Measurements from ENCODE around the gene TIA1. TPM values are rescaled to one million over a fixed set of nuclear protein-coding genes. Genes with fewer than 3 reads are reported as not detected.

TIA1 gene
- total RNA-seq, 1 experiment from 2014 or later: 94.1 TPM

GRCh38 chr2:70199320-70199864 lies 49.0 kb downstream of the TIA1 start:
- intact Hi-C loops (cut with micrococcal nuclease): no loop called here
- H3K27me3 ChIP-seq (ENCODE audit: insufficient read depth, low read length): no peaks in the 10 kb centered on the region
- no peak overlapping the region for H3K27ac ChIP-seq (ENCODE audit: low read depth, low read length)
- ChIA-PET RAD21 (ENCODE audit: low non-redundant PET in 1 of 2, low total read pairs in 2 of 2, uncharacterized antibody in 2 of 2, unreplicated experiment in 2 of 2) (no interaction called here), CTCF (no interaction called here), POLR2A (no interaction called here)
- H3K4me2 ChIP-seq (ENCODE audit: low read length): no peak overlapping the region
- DNase-seq (ENCODE audit: low read depth, low spot score) (no peak), ATAC-seq (peak; percentile 50; the same call in 1 of the 2 replicates)
- no peaks in the 10 kb centered on the region for H3K36me3 ChIP-seq (ENCODE audit: control insufficient read depth in 1 of 2, insufficient read depth in 2 of 2, low read length in 2 of 2)
- H3K4me3 ChIP-seq (replicated peaks in 1 of 2; ENCODE audit: low read depth in 1 of 2, low read length in 2 of 2): no peak overlapping the region
- H3K9ac ChIP-seq (ENCODE audit: low read length): no peak overlapping the region
- no peaks in the 10 kb centered on the region for H4K20me1 ChIP-seq (ENCODE audit: insufficient read depth)
- no peaks in the 10 kb centered on the region for H3K9me3 ChIP-seq (ENCODE audit: control insufficient read depth in 1 of 2, insufficient read depth in 1 of 2, low read depth in 1 of 2, low read length in 2 of 2)
- no peaks in the 10 kb centered on the region for H3K79me2 ChIP-seq (ENCODE audit: insufficient read depth, low read length)
- no peak overlapping the region for H2AFZ ChIP-seq (ENCODE audit: low read depth, low read length, poor library complexity, severe bottlenecking)
- no peaks in the 10 kb centered on the region for H3K9me2 ChIP-seq (ENCODE audit: insufficient read depth)
- H3K4me1 ChIP-seq (ENCODE audit: control insufficient read depth in 1 of 2, insufficient read depth in 2 of 2, low read length in 2 of 2): no peaks in the 10 kb centered on the region
- TF ChIP-seq RAD21 (IDR thresholded peaks at IDR 0.05; ENCODE audit: low read depth) (peak; percentile 35; the same call in 1 of the 2 replicates), CTCF (IDR thresholded peaks at IDR 0.05 in 2 of 3, conservative IDR thresholded peaks at IDR 0.05 in 1 of 3; ENCODE audit: borderline replicate concordance in 1 of 3, insufficient read depth in 1 of 3, low read depth in 2 of 3, low read length in 2 of 3) (0 out of 6 replicates have a peak, but pooled peaks of 1 of the 3 experiments have one; percentile 13), MAX (IDR thresholded peaks at IDR 0.05) (no peak)
- BruUV-seq (replicated peaks): no TSS peak

GRCh38 chr2:70192516-70192915 lies 55.9 kb downstream of the TIA1 start:
- Histone ChIP-seq H4K20me1 (ENCODE audit: insufficient read depth) (no peaks in the 10 kb centered on the region), H3K27me3 (ENCODE audit: insufficient read depth, low read length) (no peaks in the 10 kb centered on the region), H3K9me2 (ENCODE audit: insufficient read depth) (no peaks in the 10 kb centered on the region), H2AFZ (ENCODE audit: low read depth, low read length, poor library complexity, severe bottlenecking) (no peak overlapping the region), H3K27ac (ENCODE audit: low read depth, low read length) (no peak overlapping the region), H3K79me2 (ENCODE audit: insufficient read depth, low read length) (peaks cover 7% of the 10 kb centered on the region; the same call in 1 of the 2 replicates), H3K4me2 (ENCODE audit: low read length) (no peak overlapping the region), H3K36me3 (ENCODE audit: control insufficient read depth in 1 of 2, insufficient read depth in 2 of 2, low read length in 2 of 2) (no peaks in the 10 kb centered on the region), H3K4me3 (replicated peaks in 1 of 2; ENCODE audit: low read depth in 1 of 2, low read length in 2 of 2) (no peak overlapping the region), H3K9me3 (ENCODE audit: control insufficient read depth in 1 of 2, insufficient read depth in 1 of 2, low read depth in 1 of 2, low read length in 2 of 2) (no peaks in the 10 kb centered on the region), H3K4me1 (ENCODE audit: control insufficient read depth in 1 of 2, insufficient read depth in 2 of 2, low read length in 2 of 2) (peaks cover 7 to 14% of the 10 kb centered on the region in 2 experiments; a peak in 3 of 4 replicates), H3K9ac (ENCODE audit: low read length) (no peak overlapping the region)
- no peak for DNase-seq (ENCODE audit: low read depth, low spot score)
- ChIA-PET RAD21 (ENCODE audit: low non-redundant PET in 1 of 2, low total read pairs in 2 of 2, uncharacterized antibody in 2 of 2, unreplicated experiment in 2 of 2) (no interaction called here), CTCF (no interaction called here), POLR2A (no interaction called here)
- intact Hi-C loops (cut with micrococcal nuclease): loop anchor here (5.0 kb wide), 2 partner anchors 55 to 105 kb away; partner anchors contain the start of genes PCBP1 and TIA1
- no TSS peak for BruUV-seq (replicated peaks)
- ATAC-seq: no peak
- TF ChIP-seq ZBTB33 (IDR thresholded peaks at IDR 0.05; ENCODE audit: extremely low read depth, insufficient replicate concordance, low read length) (no peak), YY1 (IDR thresholded peaks at IDR 0.05; ENCODE audit: extremely low read depth, insufficient replicate concordance, low read depth, low read length) (no peak), ELF1 (IDR thresholded peaks at IDR 0.05; ENCODE audit: borderline replicate concordance, low read depth) (no peak), TCF7L2 (IDR thresholded peaks at IDR 0.05; ENCODE audit: borderline replicate concordance, extremely low read depth, insufficient read depth, insufficient read length) (no peak), SIN3A (IDR thresholded peaks at IDR 0.05; ENCODE audit: low read depth) (no peak), POLR2AphosphoS5 (IDR thresholded peaks at IDR 0.05; ENCODE audit: low read depth, low read length) (no peak), EZH2 (IDR thresholded peaks at IDR 0.05) (no peak), SRF (IDR thresholded peaks at IDR 0.05; ENCODE audit: low read depth) (no peak), MAX (IDR thresholded peaks at IDR 0.05) (no peak), RAD21 (IDR thresholded peaks at IDR 0.05; ENCODE audit: low read depth) (no peak), ATF3 (IDR thresholded peaks at IDR 0.05) (no peak), ZNF274 (IDR thresholded peaks at IDR 0.05; ENCODE audit: low read depth, low read length) (no peak), CBX3 (IDR thresholded peaks at IDR 0.05; ENCODE audit: low read depth) (no peak)
